SK-N-SH treated with all-trans-retinoic acid at 6 μM for 48 hours (cell line): ENCODE data around the gene KLHDC3.

Experiments used
- ATAC-seq: fragments of 200-7000 bp; cut with Tn5 transposase; 3 replicates; pipeline ENCODE4 v1.9.1; 2020; ENCODE audit warnings: mild to moderate bottlenecking, moderate library complexity
- ARNTL ChIP-seq: fragments of 450-650 bp; formaldehyde crosslinking; IDR thresholded peaks from 2 replicates; pipeline ENCODE4 v1.5.0; 2020; ENCODE audit warnings: low read depth, mild to moderate bottlenecking, moderate library complexity, borderline replicate concordance
- BACH2 ChIP-seq: fragments of 250-450 bp; sonication (Bioruptor Pico); IDR thresholded peaks from 2 replicates; pipeline ENCODE4 v1.9.0; 2021; ENCODE audit warnings: mild to moderate bottlenecking, borderline replicate concordance
- CREB5 ChIP-seq: fragments of 250-450 bp; sonication (Bioruptor Pico); IDR thresholded peaks from 2 replicates; pipeline ENCODE4 v1.5.1; 2020; ENCODE audit warnings: low read depth, mild to moderate bottlenecking, moderate library complexity
- CSDC2 ChIP-seq: fragments of 250-450 bp; sonication (Bioruptor Pico); IDR thresholded peaks from 2 replicates; pipeline ENCODE4 v1.5.0; 2020; ENCODE audit warnings: mild to moderate bottlenecking, moderate library complexity
- CSRNP3 ChIP-seq: fragments of 250-450 bp; sonication (Bioruptor Pico); IDR thresholded peaks from 2 replicates; pipeline ENCODE4 v1.5.1; 2021; ENCODE audit warnings: mild to moderate bottlenecking, moderate library complexity
- ESRRG ChIP-seq: fragments of 250-450 bp; sonication (Bioruptor Pico); IDR thresholded peaks from 2 replicates; pipeline ENCODE4 v1.6.1; 2021; ENCODE audit warnings: mild to moderate bottlenecking
- GLIS3 ChIP-seq: fragments of 250-450 bp; sonication (Bioruptor Pico); IDR thresholded peaks from 2 replicates; pipeline ENCODE4 v1.5.0; 2020; ENCODE audit warnings: mild to moderate bottlenecking, moderate library complexity
- ISL1 ChIP-seq: fragments of 250-450 bp; sonication (Bioruptor Pico); IDR thresholded peaks from 2 replicates; pipeline ENCODE4 v2.1.2; 2022; ENCODE audit warnings: mild to moderate bottlenecking, moderate library complexity
- OSR1 ChIP-seq: fragments of 250-450 bp; sonication (Bioruptor Pico); IDR thresholded peaks from 2 replicates; pipeline ENCODE4 v1.8.0; 2022; ENCODE audit warnings: moderate library complexity, mild to moderate bottlenecking, inconsistent platforms
- PATZ1 ChIP-seq: fragments of 250-450 bp; sonication (Bioruptor Pico); IDR thresholded peaks from 2 replicates; pipeline ENCODE4 v1.8.0; 2020; ENCODE audit warnings: mild to moderate bottlenecking, moderate library complexity, borderline replicate concordance
- POU6F1 ChIP-seq: fragments of 250-450 bp; sonication (Bioruptor Pico); IDR thresholded peaks from 2 replicates; pipeline ENCODE4 v1.8.0; 2021; ENCODE audit warnings: low read depth, mild to moderate bottlenecking, moderate library complexity, borderline replicate concordance
- PPARA ChIP-seq: fragments of 250-450 bp; sonication (Bioruptor Pico); IDR thresholded peaks from 2 replicates; pipeline ENCODE4 v1.5.0; 2020; ENCODE audit warnings: mild to moderate bottlenecking, borderline replicate concordance
- RARB ChIP-seq: fragments of 250-450 bp; sonication (Bioruptor Pico); IDR thresholded peaks from 2 replicates; pipeline ENCODE4 v1.8.0; 2021; ENCODE audit warnings: mild to moderate bottlenecking, moderate library complexity
- SNAI2 ChIP-seq: fragments of 250-450 bp; sonication (Bioruptor Pico); IDR thresholded peaks from 2 replicates; pipeline ENCODE4 v1.5.0; 2020; ENCODE audit warnings: mild to moderate bottlenecking, moderate library complexity
- TCF4 ChIP-seq: fragments of 250-450 bp; sonication (Bioruptor Pico); IDR thresholded peaks from 2 replicates; pipeline ENCODE4 v1.8.0; 2021; ENCODE audit warnings: mild to moderate bottlenecking, moderate library complexity, borderline replicate concordance
- TOX ChIP-seq: fragments of 250-450 bp; sonication (Bioruptor Pico); IDR thresholded peaks from 2 replicates; pipeline ENCODE4 v1.8.0; 2021; ENCODE audit warnings: mild to moderate bottlenecking, moderate library complexity, borderline replicate concordance
- TSHZ2 ChIP-seq: fragments of 250-450 bp; sonication (Bioruptor Pico); IDR thresholded peaks from 2 replicates; pipeline ENCODE4 v1.5.0; 2020; ENCODE audit warnings: mild to moderate bottlenecking, moderate library complexity
- ZC3H10 ChIP-seq: fragments of 250-450 bp; sonication (Bioruptor Pico); IDR thresholded peaks from 2 replicates; pipeline ENCODE4 v1.5.1; 2021; ENCODE audit warnings: mild to moderate bottlenecking, moderate library complexity
- ZFP3 ChIP-seq: fragments of 250-450 bp; sonication (Bioruptor Pico); IDR thresholded peaks from 2 replicates; pipeline ENCODE4 v1.5.0; 2020; ENCODE audit warnings: mild to moderate bottlenecking, moderate library complexity
- ZNF565 ChIP-seq: fragments of 450-650 bp; formaldehyde crosslinking; conservative IDR thresholded peaks from 2 replicates; pipeline ENCODE4 v1.5.0; 2020; ENCODE audit warnings: low read depth, mild to moderate bottlenecking, moderate library complexity
- ZNF70 ChIP-seq: fragments of 450-650 bp; formaldehyde crosslinking; IDR thresholded peaks from 2 replicates; pipeline ENCODE4 v1.5.0; 2020; ENCODE audit warnings: mild to moderate bottlenecking, moderate library complexity
- ZNF8 ChIP-seq: fragments of 450-650 bp; formaldehyde crosslinking; IDR thresholded peaks from 2 replicates; pipeline ENCODE4 v1.5.0; 2020; ENCODE audit warnings: mild to moderate bottlenecking, moderate library complexity

Gene KLHDC3

GRCh38 chr6:43047998-43048397 is 33.9 kb downstream of the KLHDC3 start (continued):
- TF ChIP-seq RARB (CRISPR knock-in tag): no peak

- no peak for ATAC-seq
- TF ChIP-seq TCF4 (CRISPR knock-in tag) (no peak), ZC3H10 (no peak), ARNTL (CRISPR knock-in tag) (no peak), PATZ1 (CRISPR knock-in tag) (no peak), OSR1 (CRISPR knock-in tag) (no peak), CSDC2 (CRISPR knock-in tag) (no peak), CSRNP3 (CRISPR knock-in tag) (no peak), RARB (CRISPR knock-in tag) (no peak), SNAI2 (CRISPR knock-in tag) (no peak), TOX (CRISPR knock-in tag) (no peak), GLIS3 (CRISPR knock-in tag) (no peak), ISL1 (no peak), ZNF8 (CRISPR knock-in tag) (no peak), ZNF565 (CRISPR knock-in tag) (no peak), PPARA (CRISPR knock-in tag) (no peak), ESRRG (CRISPR knock-in tag) (no peak)
These were observed 36.9 kb downstream of the KLHDC3 start for GRCh38 chr6:43050981-43051380.

- ATAC-seq: no peak
- no peak for TF ChIP-seq CREB5 (CRISPR knock-in tag)
- no peak for TF ChIP-seq ZNF70
- TF ChIP-seq OSR1 (CRISPR knock-in tag): no peak
- no peak for TF ChIP-seq ZFP3 (CRISPR knock-in tag)
- no peak for TF ChIP-seq ZNF565 (CRISPR knock-in tag)
- TF ChIP-seq BACH2 (CRISPR knock-in tag): no peak
- TF ChIP-seq POU6F1 (CRISPR knock-in tag): no peak
- TF ChIP-seq PPARA (CRISPR knock-in tag): no peak
- no peak for TF ChIP-seq CSRNP3 (CRISPR knock-in tag)
- no peak for TF ChIP-seq RARB (CRISPR knock-in tag)
- TF ChIP-seq ISL1: no peak
- TF ChIP-seq ZC3H10: no peak
- TF ChIP-seq PATZ1 (CRISPR knock-in tag): no peak
- no peak for TF ChIP-seq ZNF8 (CRISPR knock-in tag)
- no peak for TF ChIP-seq TSHZ2 (CRISPR knock-in tag)
- no peak for TF ChIP-seq GLIS3 (CRISPR knock-in tag)
- no peak for TF ChIP-seq SNAI2 (CRISPR knock-in tag)
These were observed 38.3 kb downstream of the KLHDC3 start for GRCh38 chr6:43052225-43052841.
